IMR-90 (cell line): ENCODE results near the gene TENM3.

Source experiments
- CTCF ChIP-seq: conservative IDR thresholded peaks from 2 replicates; pipeline ENCODE4 v1.5.1; 2012; ENCODE audit warnings: mild to moderate bottlenecking, low read depth, low read length, improper control_type of control experiment
- NFE2L2 ChIP-seq: fragments of 150-350 bp; IDR thresholded peaks from 2 replicates; pipeline ENCODE4 v1.6.1; 2016; ENCODE audit warnings: low read depth, mild to moderate bottlenecking, low read length
- RAD21 ChIP-seq: IDR thresholded peaks from 2 replicates; pipeline ENCODE4 v1.6.1; 2012; ENCODE audit warnings: low read length, improper control_type of control experiment

- TF ChIP-seq CTCF (no peak), RAD21 (no peak), NFE2L2 (no peak)
These were observed 567.0 kb downstream of the TENM3 start for GRCh38 chr4:182810103-182810615.
